Gastrocnemius medialis (tissue), 4 donors: ENCODE measurements around the gene IRF6.

Source experiments
- POLR2A ChIP-seq, 2 donors: fragments of 450-650 bp; IDR thresholded peaks; one replicate each; pipeline ENCODE4 v1.6.1; 2017; ENCODE audit warnings: antibody characterized with exemption in 2 of 2, mild to moderate bottlenecking in 2 of 2, moderate library complexity in 2 of 2
- TF ChIP-seq, protein P1 (sequence below), 5 experiments: fragments of 450-650 bp in 3 of 5; fragments of 200-600 bp in 2 of 5; sonication (generic) in 2 of 5; IDR thresholded peaks in 4 of 5; conservative IDR thresholded peaks in 1 of 5; 1 replicate in 4 of 5; 2 replicates in 1 of 5; pipeline ENCODE4 v1.5.1; 2016 to 2019; ENCODE audit warnings: antibody characterized with exemption in 5 of 5, mild to moderate bottlenecking in 3 of 5, moderate library complexity in 3 of 5

DNA sequence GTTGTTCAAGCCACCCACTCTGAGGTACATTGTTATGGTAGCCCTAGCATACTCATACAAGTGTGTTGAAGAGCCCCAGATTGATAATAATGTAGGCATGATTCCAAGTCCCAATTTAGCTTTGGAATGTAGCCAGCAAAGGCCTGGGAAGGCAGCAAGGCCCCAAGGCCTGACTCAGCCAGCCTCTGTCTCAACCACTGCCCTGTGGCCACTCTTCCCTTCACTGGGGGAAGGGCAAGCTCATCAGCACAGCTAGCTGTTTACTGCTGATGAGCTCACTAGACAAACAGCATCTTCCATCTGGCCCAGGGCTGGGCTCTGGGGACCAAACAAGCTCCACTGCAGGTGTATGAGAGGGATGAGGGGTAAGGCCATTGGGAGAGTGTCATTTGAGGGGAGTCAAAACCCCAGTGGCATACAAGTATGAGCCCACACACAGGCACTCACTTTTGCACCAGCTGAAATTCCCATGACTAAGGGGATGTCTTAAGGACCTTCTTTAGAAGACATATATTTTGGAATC is 2.2 kb upstream of the IRF6 start:
- TF ChIP-seq POLR2A (IDR thresholded peaks at IDR 0.05) = no peak
- TF ChIP-seq, protein P1, sequence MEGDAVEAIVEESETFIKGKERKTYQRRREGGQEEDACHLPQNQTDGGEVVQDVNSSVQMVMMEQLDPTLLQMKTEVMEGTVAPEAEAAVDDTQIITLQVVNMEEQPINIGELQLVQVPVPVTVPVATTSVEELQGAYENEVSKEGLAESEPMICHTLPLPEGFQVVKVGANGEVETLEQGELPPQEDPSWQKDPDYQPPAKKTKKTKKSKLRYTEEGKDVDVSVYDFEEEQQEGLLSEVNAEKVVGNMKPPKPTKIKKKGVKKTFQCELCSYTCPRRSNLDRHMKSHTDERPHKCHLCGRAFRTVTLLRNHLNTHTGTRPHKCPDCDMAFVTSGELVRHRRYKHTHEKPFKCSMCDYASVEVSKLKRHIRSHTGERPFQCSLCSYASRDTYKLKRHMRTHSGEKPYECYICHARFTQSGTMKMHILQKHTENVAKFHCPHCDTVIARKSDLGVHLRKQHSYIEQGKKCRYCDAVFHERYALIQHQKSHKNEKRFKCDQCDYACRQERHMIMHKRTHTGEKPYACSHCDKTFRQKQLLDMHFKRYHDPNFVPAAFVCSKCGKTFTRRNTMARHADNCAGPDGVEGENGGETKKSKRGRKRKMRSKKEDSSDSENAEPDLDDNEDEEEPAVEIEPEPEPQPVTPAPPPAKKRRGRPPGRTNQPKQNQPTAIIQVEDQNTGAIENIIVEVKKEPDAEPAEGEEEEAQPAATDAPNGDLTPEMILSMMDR (IDR thresholded peaks at IDR 0.05 in 4 of 5, conservative IDR thresholded peaks at IDR 0.05 in 1 of 5) = no peak
